Immature natural killer cell (primary cell): ENCODE data around the gene SRP68. TPM values are rescaled to one million over a fixed set of nuclear protein-coding genes. Genes with fewer than 3 reads are reported as not detected.
A peak's percentile ranks its signal among the peaks of the same experiment; 100 is the strongest.

Experiments
- DNase-seq, 3 donors: peaks; one replicate each; pipeline ENCODE4 v3.0.0; 2022; ENCODE audit warnings: mixed read lengths in 1 of 3
- H3K27ac Mint-ChIP-seq, 6 donors: one replicate each; pipeline ENCODE4 v1.8.0; 2020; ENCODE audit warnings: mixed read lengths in 6 of 6, mild to moderate bottlenecking in 5 of 6, inconsistent platforms in 4 of 6, moderate library complexity in 3 of 6
- H3K27me3 Mint-ChIP-seq, 3 donors: one replicate each; pipeline ENCODE4 v1.8.0; 2020 to 2021; ENCODE audit warnings: low read depth in 3 of 3, mild to moderate bottlenecking in 3 of 3, mixed read lengths in 3 of 3, moderate library complexity in 3 of 3, inconsistent platforms in 1 of 3
- H3K36me3 Mint-ChIP-seq, 3 donors: one replicate each; pipeline ENCODE4 v1.8.0; 2020; ENCODE audit warnings: mixed read lengths in 3 of 3, inconsistent platforms in 2 of 3, mild to moderate bottlenecking in 2 of 3
- H3K4me1 Mint-ChIP-seq, 2 donors: one replicate each; pipeline ENCODE4 v1.8.0; 2020; ENCODE audit warnings: inconsistent platforms in 2 of 2, mild to moderate bottlenecking in 2 of 2, mixed read lengths in 2 of 2, moderate library complexity in 1 of 2
- H3K4me3 Mint-ChIP-seq, 5 donors: one replicate each; pipeline ENCODE4 v1.8.0; 2020; ENCODE audit warnings: mild to moderate bottlenecking in 5 of 5, mixed read lengths in 5 of 5, inconsistent platforms in 3 of 5, moderate library complexity in 3 of 5
- H3K9me3 Mint-ChIP-seq, 6 donors: one replicate each; pipeline ENCODE4 v1.8.0; 2020; ENCODE audit warnings: mild to moderate bottlenecking in 6 of 6, mixed read lengths in 6 of 6, inconsistent platforms in 4 of 6, moderate library complexity in 3 of 6
- polyA plus RNA-seq, 3 donors: library from polyadenylated mRNA; unstranded; fragments of 300-500 nt; fragmentation: Illumina TruSeq; gene quantifications; one replicate each; pipeline ENCODE4 v1.2.3, GENCODE V29; 2021

Gene SRP68
- polyA plus RNA-seq = 10 to 100 TPM; 30.1 to 62.6 (median 61.0) TPM

- peak; percentile 79 to 83 (median 81) for DNase-seq
- peaks cover 0 to under 1% (median 0%) of the 10 kb centered on the region in 3 donors for H3K36me3 Mint-ChIP-seq
- H3K27me3 Mint-ChIP-seq = peaks cover 15 to 29% (median 17%) of the 10 kb centered on the region in 3 donors
- peak within 1 kb of the TSS; percentile 90 to 97 (median 95) for H3K4me3 Mint-ChIP-seq
- H3K9me3 Mint-ChIP-seq = no peaks in the 10 kb centered on the region
- peaks cover 44 to 45% of the 10 kb centered on the region in 2 donors for H3K4me1 Mint-ChIP-seq
- peak within 1 kb of the TSS; percentile 85 to 97 (median 92) for H3K27ac Mint-ChIP-seq
Observed at GRCh38 chr17:76072148-76072858, at the start of gene SRP68. Gene SRP68, minus strand, starts transcription at chr17:76072517. Its CDS starts 26 bp downstream, at chr17:76072491.

GRCh38 chr17:76121932-76122430 is 49.7 kb upstream of the SRP68 start:
- Mint-ChIP-seq H3K9me3 (no peaks in the 10 kb centered on the region), H3K4me3 (peak overlapping the region; percentile 32 to 63 (median 36)), H3K27me3 (peaks cover 0 to 3% (median 0%) of the 10 kb centered on the region in 3 donors), H3K36me3 (no peaks in the 10 kb centered on the region), H3K27ac (no peak overlapping the region), H3K4me1 (peaks cover 0 to 5% of the 10 kb centered on the region in 2 donors)
- DNase-seq = peak in 1 of 3 donors; percentile 17

- Mint-ChIP-seq H3K9me3 (no peaks in the 10 kb centered on the region), H3K4me3 (peak overlapping the region in 4 of 5 donors; percentile 19 to 63 (median 26)), H3K4me1 (peaks cover 0 to 5% of the 10 kb centered on the region in 2 donors), H3K36me3 (no peaks in the 10 kb centered on the region), H3K27ac (no peak overlapping the region), H3K27me3 (peaks cover 0 to 3% (median 1%) of the 10 kb centered on the region in 3 donors)
- DNase-seq = no peak
Observed at GRCh38 chr17:76120658-76121008, 48.3 kb upstream of the SRP68 start.

- peaks cover 0 to 5% of the 10 kb centered on the region in 2 donors for H3K4me1 Mint-ChIP-seq
- peaks cover 0 to 3% (median 3%) of the 10 kb centered on the region in 3 donors for H3K27me3 Mint-ChIP-seq
- DNase-seq = no peak
- peak overlapping the region in 1 of 6 donors; percentile 61 for H3K27ac Mint-ChIP-seq
- no peak overlapping the region for H3K4me3 Mint-ChIP-seq
- no peaks in the 10 kb centered on the region for H3K36me3 Mint-ChIP-seq
- no peaks in the 10 kb centered on the region for H3K9me3 Mint-ChIP-seq
Observed at GRCh38 chr17:76119409-76120371, 47.4 kb upstream of the SRP68 start.

GRCh38 chr17:76115138-76115754 is 42.9 kb upstream of the SRP68 start:
- Mint-ChIP-seq H3K9me3 (no peaks in the 10 kb centered on the region), H3K4me3 (no peak overlapping the region), H3K27me3 (peaks cover 0 to 6% (median 3%) of the 10 kb centered on the region in 3 donors), H3K36me3 (no peaks in the 10 kb centered on the region), H3K4me1 (no peaks in the 10 kb centered on the region), H3K27ac (no peak overlapping the region)
- DNase-seq = no peak

GRCh38 chr17:76111956-76112355 is 39.6 kb upstream of the SRP68 start:
- Mint-ChIP-seq H3K27ac (no peak overlapping the region), H3K4me1 (no peaks in the 10 kb centered on the region), H3K27me3 (peaks cover 0 to 3% (median 2%) of the 10 kb centered on the region in 3 donors), H3K4me3 (no peak overlapping the region), H3K9me3 (no peaks in the 10 kb centered on the region), H3K36me3 (no peaks in the 10 kb centered on the region)
- no peak for DNase-seq

GRCh38 chr17:76107509-76107908 is 35.2 kb upstream of the SRP68 start:
- no peak for DNase-seq
- Mint-ChIP-seq H3K4me3 (no peak overlapping the region), H3K36me3 (no peaks in the 10 kb centered on the region), H3K4me1 (peaks cover 15 to 16% of the 10 kb centered on the region in 2 donors), H3K9me3 (no peaks in the 10 kb centered on the region), H3K27ac (no peak overlapping the region), H3K27me3 (peaks cover 2 to 7% (median 4%) of the 10 kb centered on the region in 3 donors)

- no peak overlapping the region for H3K27ac Mint-ChIP-seq
- H3K4me1 Mint-ChIP-seq = peaks cover 19 to 22% of the 10 kb centered on the region in 2 donors
- H3K27me3 Mint-ChIP-seq = peaks cover 3 to 5% (median 4%) of the 10 kb centered on the region in 3 donors
- DNase-seq = no peak
- H3K36me3 Mint-ChIP-seq = peaks cover 0 to under 1% (median 0%) of the 10 kb centered on the region in 3 donors
- no peak overlapping the region for H3K4me3 Mint-ChIP-seq
- no peaks in the 10 kb centered on the region for H3K9me3 Mint-ChIP-seq
Observed at GRCh38 chr17:76106703-76107102, 34.4 kb upstream of the SRP68 start.

- DNase-seq = no peak
- peak overlapping the region; percentile 23 to 97 (median 93) for H3K4me3 Mint-ChIP-seq
- H3K27ac Mint-ChIP-seq = peak overlapping the region in 3 of 6 donors; percentile 51 to 96 (median 67)
- peaks cover 2 to 11% (median 3%) of the 10 kb centered on the region in 3 donors for H3K36me3 Mint-ChIP-seq
- H3K4me1 Mint-ChIP-seq = peaks cover 19 to 24% of the 10 kb centered on the region in 2 donors
- peaks cover 3 to 5% (median 4%) of the 10 kb centered on the region in 3 donors for H3K27me3 Mint-ChIP-seq
- H3K9me3 Mint-ChIP-seq = no peaks in the 10 kb centered on the region
Observed at GRCh38 chr17:76104896-76105231, 32.5 kb upstream of the SRP68 start.

GRCh38 chr17:76104140-76104895 is 32.0 kb upstream of the SRP68 start:
- peaks cover 3 to 5% (median 4%) of the 10 kb centered on the region in 3 donors for H3K27me3 Mint-ChIP-seq
- H3K27ac Mint-ChIP-seq = peak overlapping the region; percentile 84 to 98 (median 96)
- H3K36me3 Mint-ChIP-seq = peaks cover 4 to 12% (median 7%) of the 10 kb centered on the region in 3 donors
- no peak for DNase-seq
- H3K9me3 Mint-ChIP-seq = no peaks in the 10 kb centered on the region
- H3K4me1 Mint-ChIP-seq = peaks cover 19 to 24% of the 10 kb centered on the region in 2 donors
- peak overlapping the region; percentile 89 to 97 (median 93) for H3K4me3 Mint-ChIP-seq

GRCh38 chr17:76103274-76104139 is 31.2 kb upstream of the SRP68 start, which contains the start of gene EXOC7:
Gene EXOC7, minus strand, starts transcription at chr17:76103787. Its CDS starts 95 bp downstream, at chr17:76103692.
- peaks cover 8 to 12% (median 8%) of the 10 kb centered on the region in 3 donors for H3K36me3 Mint-ChIP-seq
- H3K27me3 Mint-ChIP-seq = peaks cover 3 to 5% (median 4%) of the 10 kb centered on the region in 3 donors
- no peaks in the 10 kb centered on the region for H3K9me3 Mint-ChIP-seq
- peak; percentile 89 to 92 (median 92) for DNase-seq
- peak within 1 kb of the TSS; percentile 89 to 97 (median 93) for H3K4me3 Mint-ChIP-seq
- peaks cover 19 to 24% of the 10 kb centered on the region in 2 donors for H3K4me1 Mint-ChIP-seq
- H3K27ac Mint-ChIP-seq = peak within 1 kb of the TSS; percentile 84 to 98 (median 96)

GRCh38 chr17:76102944-76103273 is 30.6 kb upstream of the SRP68 start:
- Mint-ChIP-seq H3K4me1 (peaks cover 19 to 24% of the 10 kb centered on the region in 2 donors), H3K36me3 (peaks cover 8 to 14% (median 8%) of the 10 kb centered on the region in 3 donors), H3K27me3 (peaks cover 3 to 5% (median 4%) of the 10 kb centered on the region in 3 donors), H3K4me3 (peak overlapping the region; percentile 89 to 97 (median 93)), H3K27ac (peak overlapping the region; percentile 84 to 98 (median 96)), H3K9me3 (no peaks in the 10 kb centered on the region)
- no peak for DNase-seq
